ENCODE results near the gene RMI2. TPM values are rescaled to one million over a fixed set of nuclear protein-coding genes. Genes with fewer than 3 reads are reported as not detected.

RMI2 gene
- total RNA-seq, 1 donor from 2014 or later: 32.5 TPM

- Mint-ChIP-seq H3K9me3 (ENCODE audit: low read depth) (no peaks in the 10 kb centered on the region), H3K27ac (no peak overlapping the region), H3K4me3 (ENCODE audit: low read depth) (no peak overlapping the region), H3K36me3 (ENCODE audit: insufficient read depth) (no peaks in the 10 kb centered on the region), H3K4me1 (ENCODE audit: low read depth) (peaks cover 2% of the 10 kb centered on the region), H3K27me3 (no peaks in the 10 kb centered on the region)
- TF ChIP-seq, protein P1, sequence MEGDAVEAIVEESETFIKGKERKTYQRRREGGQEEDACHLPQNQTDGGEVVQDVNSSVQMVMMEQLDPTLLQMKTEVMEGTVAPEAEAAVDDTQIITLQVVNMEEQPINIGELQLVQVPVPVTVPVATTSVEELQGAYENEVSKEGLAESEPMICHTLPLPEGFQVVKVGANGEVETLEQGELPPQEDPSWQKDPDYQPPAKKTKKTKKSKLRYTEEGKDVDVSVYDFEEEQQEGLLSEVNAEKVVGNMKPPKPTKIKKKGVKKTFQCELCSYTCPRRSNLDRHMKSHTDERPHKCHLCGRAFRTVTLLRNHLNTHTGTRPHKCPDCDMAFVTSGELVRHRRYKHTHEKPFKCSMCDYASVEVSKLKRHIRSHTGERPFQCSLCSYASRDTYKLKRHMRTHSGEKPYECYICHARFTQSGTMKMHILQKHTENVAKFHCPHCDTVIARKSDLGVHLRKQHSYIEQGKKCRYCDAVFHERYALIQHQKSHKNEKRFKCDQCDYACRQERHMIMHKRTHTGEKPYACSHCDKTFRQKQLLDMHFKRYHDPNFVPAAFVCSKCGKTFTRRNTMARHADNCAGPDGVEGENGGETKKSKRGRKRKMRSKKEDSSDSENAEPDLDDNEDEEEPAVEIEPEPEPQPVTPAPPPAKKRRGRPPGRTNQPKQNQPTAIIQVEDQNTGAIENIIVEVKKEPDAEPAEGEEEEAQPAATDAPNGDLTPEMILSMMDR (IDR thresholded peaks at IDR 0.05; ENCODE audit: unreplicated experiment): no peak
- DNase-seq (ENCODE audit: low spot score, unreplicated experiment): no peak
These were observed 48.8 kb downstream of the RMI2 start for GRCh38 chr16:11393861-11394592.

DNA sequence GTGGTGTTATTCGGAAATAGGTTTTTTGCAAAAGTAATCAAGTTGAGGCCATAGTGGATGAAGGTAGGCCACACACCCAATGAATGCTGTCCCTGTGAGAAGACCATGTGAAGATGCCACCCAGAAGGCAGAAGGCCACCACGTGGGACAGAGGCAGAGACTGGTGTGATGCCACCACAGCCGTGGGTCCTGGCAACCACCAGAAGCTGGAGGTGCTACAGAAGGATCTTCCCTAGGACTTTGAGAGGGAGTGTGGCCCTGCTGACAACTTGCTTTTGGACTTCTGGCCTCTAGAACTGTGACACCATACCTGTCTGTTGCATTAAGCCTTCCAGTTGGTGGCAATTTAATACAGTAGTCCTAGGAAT lies 49.3 kb downstream of the RMI2 start:
- Mint-ChIP-seq H3K9me3 (ENCODE audit: low read depth) (no peaks in the 10 kb centered on the region), H3K36me3 (ENCODE audit: insufficient read depth) (no peaks in the 10 kb centered on the region)

DNA sequence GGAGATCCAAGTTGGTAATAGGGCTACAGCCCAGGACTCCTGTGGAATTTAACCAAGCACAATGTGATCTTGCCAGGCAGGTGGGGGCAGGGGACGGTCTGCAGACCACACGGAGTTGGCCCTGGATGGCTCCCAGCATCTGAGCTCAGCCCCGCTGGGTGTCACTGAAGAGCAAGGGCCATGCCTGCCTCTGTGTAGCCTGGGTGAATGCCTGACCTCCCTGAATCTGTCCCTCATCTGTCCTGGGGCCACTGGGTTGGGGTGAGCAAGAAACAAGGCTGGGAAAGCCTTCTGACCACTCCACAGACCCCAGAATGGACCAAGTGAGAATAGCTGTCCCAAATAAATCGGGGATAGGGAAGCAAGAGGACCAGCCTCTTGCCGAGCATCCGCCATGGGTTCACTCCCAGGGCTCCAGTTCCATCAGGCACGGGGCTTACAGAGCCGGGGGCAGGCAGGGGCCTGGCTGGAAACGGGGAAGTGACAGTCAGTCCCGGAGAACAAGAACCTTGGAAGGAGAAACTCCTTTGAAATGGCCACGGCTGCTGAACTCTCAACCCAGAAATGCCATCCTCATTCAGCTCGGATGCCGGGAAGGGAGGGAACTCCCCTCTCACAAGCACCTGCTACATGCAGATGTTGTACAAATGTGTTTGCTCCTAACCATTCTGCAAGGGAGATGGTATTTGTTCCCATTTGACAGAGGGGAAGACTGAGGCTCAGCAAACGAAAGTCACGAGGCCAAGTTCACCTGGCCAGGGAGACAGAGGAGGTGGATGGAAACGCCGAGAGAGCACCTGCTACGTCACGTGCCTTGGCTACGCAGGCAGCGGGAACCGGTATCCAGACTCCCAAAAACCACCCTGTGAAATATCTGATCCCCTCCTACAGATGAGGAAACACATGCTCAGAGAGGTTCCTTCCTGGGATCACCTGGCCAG lies 50.0 kb downstream of the RMI2 start:
- Mint-ChIP-seq H3K27me3 (no peaks in the 10 kb centered on the region), H3K4me1 (ENCODE audit: low read depth) (peaks cover 2% of the 10 kb centered on the region), H3K36me3 (ENCODE audit: insufficient read depth) (no peaks in the 10 kb centered on the region), H3K27ac (no peak overlapping the region), H3K9me3 (ENCODE audit: low read depth) (no peaks in the 10 kb centered on the region), H3K4me3 (ENCODE audit: low read depth) (no peak overlapping the region)
- DNase-seq (ENCODE audit: low spot score, unreplicated experiment): no peak
- TF ChIP-seq, protein P1 (IDR thresholded peaks at IDR 0.05; ENCODE audit: unreplicated experiment): no peak

More for the DNA sequence above, 49.3 kb downstream of the RMI2 start:
- DNase-seq (ENCODE audit: low spot score, unreplicated experiment): no peak
- TF ChIP-seq, protein P1 (IDR thresholded peaks at IDR 0.05; ENCODE audit: unreplicated experiment): no peak
- Mint-ChIP-seq H3K4me3 (ENCODE audit: low read depth) (no peak overlapping the region), H3K27me3 (no peaks in the 10 kb centered on the region), H3K27ac (no peak overlapping the region), H3K4me1 (ENCODE audit: low read depth) (peaks cover 2% of the 10 kb centered on the region)

- no peaks in the 10 kb centered on the region for H3K36me3 Mint-ChIP-seq (ENCODE audit: insufficient read depth)
- H3K4me3 Mint-ChIP-seq (ENCODE audit: low read depth): no peak overlapping the region
- H3K27ac Mint-ChIP-seq: no peak overlapping the region
- no peaks in the 10 kb centered on the region for H3K27me3 Mint-ChIP-seq
- H3K4me1 Mint-ChIP-seq (ENCODE audit: low read depth): peaks cover 1% of the 10 kb centered on the region
- H3K9me3 Mint-ChIP-seq (ENCODE audit: low read depth): no peaks in the 10 kb centered on the region
- TF ChIP-seq, protein P1 (IDR thresholded peaks at IDR 0.05; ENCODE audit: unreplicated experiment): no peak
- no peak for DNase-seq (ENCODE audit: low spot score, unreplicated experiment)
These were observed 50.6 kb downstream of the RMI2 start for GRCh38 chr16:11395949-11396240.

DNA sequence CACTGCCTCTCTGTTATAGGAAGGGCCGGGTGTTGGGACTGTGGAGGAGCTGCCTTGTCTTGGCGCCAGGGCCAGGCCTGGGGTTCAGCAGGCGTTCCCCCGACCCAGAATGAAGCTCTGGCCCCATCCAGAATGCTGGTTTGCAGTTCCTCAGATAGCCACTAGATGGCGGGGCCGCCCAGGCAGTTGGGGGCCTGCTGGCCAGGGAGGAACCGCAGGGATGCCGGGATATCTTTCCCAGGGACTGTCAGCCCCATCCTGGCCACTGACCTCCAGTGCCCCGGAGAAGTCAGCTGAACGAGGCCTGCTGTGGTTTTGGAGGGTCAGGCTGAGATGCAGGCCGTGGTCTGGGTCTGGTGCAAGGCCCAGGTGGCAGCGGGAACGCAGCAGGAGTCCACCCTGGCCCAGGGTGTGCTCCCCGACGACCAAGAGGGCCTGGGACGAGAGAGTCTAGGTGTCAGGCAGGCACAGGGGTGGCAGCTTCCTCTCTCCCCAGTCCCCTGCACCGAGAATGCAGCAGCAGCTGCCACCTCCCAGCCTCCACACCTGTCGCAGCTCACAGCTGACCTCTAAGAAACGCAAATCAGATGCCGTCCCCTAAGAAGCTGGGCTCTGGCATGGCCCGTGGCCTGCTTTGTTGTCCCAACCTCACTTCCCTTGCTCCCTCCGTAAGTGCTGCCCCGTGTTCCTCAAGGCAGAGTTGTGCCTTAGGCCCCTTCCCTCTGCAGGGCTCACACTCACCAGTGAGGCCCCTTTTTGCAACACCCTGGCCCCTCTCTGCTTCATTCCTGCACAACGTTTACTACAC lies 51.2 kb downstream of the RMI2 start:
- Mint-ChIP-seq H3K4me3 (ENCODE audit: low read depth) (no peak overlapping the region), H3K36me3 (ENCODE audit: insufficient read depth) (no peaks in the 10 kb centered on the region), H3K4me1 (ENCODE audit: low read depth) (no peaks in the 10 kb centered on the region), H3K27ac (no peak overlapping the region), H3K27me3 (no peaks in the 10 kb centered on the region), H3K9me3 (ENCODE audit: low read depth) (no peaks in the 10 kb centered on the region)
- peak; percentile 87 for DNase-seq (ENCODE audit: low spot score, unreplicated experiment)
- TF ChIP-seq, protein P1 (IDR thresholded peaks at IDR 0.05; ENCODE audit: unreplicated experiment): peak; percentile 98

All from progenitor cell of endocrine pancreas (in vitro differentiated cells).